Colonic mucosa (tissue), 4 donors: Measurements from ENCODE around the gene CMTM5. TPM values are rescaled to one million over a fixed set of nuclear protein-coding genes. Genes with fewer than 3 reads are reported as not detected.
A peak's percentile ranks its signal among the peaks of the same experiment; 100 is the strongest.

Source experiments
- DNase-seq: peaks from one replicate; pipeline ENCODE4 v3.0.0-alpha.2; 2020
- H3K27ac ChIP-seq: fragments of 200-600 bp; one replicate; pipeline ENCODE4 v1.8.0; 2021
- H3K27me3 ChIP-seq: fragments of 200-600 bp; one replicate; pipeline ENCODE4 v1.8.0; 2021
- H3K36me3 ChIP-seq: fragments of 200-600 bp; one replicate; pipeline ENCODE4 v1.8.0; 2021
- H3K4me1 ChIP-seq: fragments of 200-600 bp; one replicate; pipeline ENCODE4 v1.8.0; 2021; ENCODE audit warnings: mild to moderate bottlenecking
- H3K4me3 ChIP-seq: fragments of 200-600 bp; one replicate; pipeline ENCODE4 v1.8.0; 2021
- H3K9ac ChIP-seq, 2 donors: one replicate each; pipeline ENCODE4 v1.7.0; 2013; ENCODE audit warnings: control low read depth in 2 of 2, low read depth in 2 of 2, low read length in 2 of 2
- H3K9me3 ChIP-seq: fragments of 200-600 bp; one replicate; pipeline ENCODE4 v1.8.0; 2021
- CTCF ChIP-seq: fragments of 200-600 bp; IDR thresholded peaks from one replicate; pipeline ENCODE4 v1.8.0; 2022; ENCODE audit warnings: antibody characterized with exemption, mild to moderate bottlenecking
- intact Hi-C: fragments of 100-400 bp; cut with DNase I; formaldehyde crosslinking; loops from one replicate; pipeline ENCODE4 v1.14.1; 2022
- total RNA-seq, 2 donors: library from RNA; stranded (reverse); fragmentation: NEBNext Ultra II Directional in 1 of 2; extraction: Animal tissue kit (Norgen Biotek cat#: 25700) in 1 of 2; gene quantifications; one replicate each; pipeline ENCODE4 v1.2.1, GENCODE V29; 2021
- donor health status: healthy.
- donor health status: DM: no; HTN: no; CAD: no.
- donor health status: DM: no; HTN: no; CAD: no.

The CMTM5 gene, protein sequence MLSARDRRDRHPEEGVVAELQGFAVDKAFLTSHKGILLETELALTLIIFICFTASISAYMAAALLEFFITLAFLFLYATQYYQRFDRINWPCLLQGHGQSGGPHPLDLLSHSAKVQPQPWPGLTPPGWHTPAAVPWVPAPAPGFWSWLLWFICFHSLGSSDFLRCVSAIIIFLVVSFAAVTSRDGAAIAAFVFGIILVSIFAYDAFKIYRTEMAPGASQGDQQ
- under 1 TPM; 0.40 to 0.66 TPM for total RNA-seq

GRCh38 chr14:23376482-23377197, at the start of gene CMTM5:
TSS of gene CMTM5 (plus strand) at chr14:23377046. CDS start at chr14:23377252, 206 bp downstream.
- H3K36me3 ChIP-seq, result no peaks in the 10 kb centered on the region
- no peak within 1 kb of the TSS for H3K27ac ChIP-seq
- no peaks in the 10 kb centered on the region for H3K4me1 ChIP-seq
- TF ChIP-seq CTCF, result no peak
- H3K9ac ChIP-seq, result no peak within 1 kb of the TSS
- H3K9me3 ChIP-seq, result no peaks in the 10 kb centered on the region
- DNase-seq, result no peak
- intact Hi-C loops, result no loop called here
- H3K4me3 ChIP-seq, result no peak within 1 kb of the TSS
- H3K27me3 ChIP-seq, result no peaks in the 10 kb centered on the region

GRCh38 chr14:23327947-23328744, 48.7 kb upstream of the CMTM5 start:
- Histone ChIP-seq H3K27me3 (no peaks in the 10 kb centered on the region), H3K36me3 (peaks cover 10% of the 10 kb centered on the region), H3K4me3 (no peak overlapping the region), H3K27ac (no peak overlapping the region), H3K9me3 (no peaks in the 10 kb centered on the region), H3K4me1 (no peaks in the 10 kb centered on the region), H3K9ac (no peak overlapping the region)
- TF ChIP-seq CTCF, result peak; percentile 90
- intact Hi-C loops, result loop anchor here (5.0 to 10.0 kb wide), 4 partner anchors 54 to 147 kb away; no protein-coding TSS in a partner anchor
- DNase-seq, result peak; percentile 79

- no peaks in the 10 kb centered on the region for H3K9me3 ChIP-seq
- no peaks in the 10 kb centered on the region for H3K27me3 ChIP-seq
- H3K9ac ChIP-seq, result no peak overlapping the region
- H3K27ac ChIP-seq, result no peak overlapping the region
- no peak overlapping the region for H3K4me3 ChIP-seq
- H3K4me1 ChIP-seq, result no peaks in the 10 kb centered on the region
- DNase-seq, result peak; percentile 3
- H3K36me3 ChIP-seq, result no peaks in the 10 kb centered on the region
- intact Hi-C loops, result no loop called here
- TF ChIP-seq CTCF, result no peak
Measured at GRCh38 chr14:23335623-23336022, 41.2 kb upstream of the CMTM5 start.

DNA sequence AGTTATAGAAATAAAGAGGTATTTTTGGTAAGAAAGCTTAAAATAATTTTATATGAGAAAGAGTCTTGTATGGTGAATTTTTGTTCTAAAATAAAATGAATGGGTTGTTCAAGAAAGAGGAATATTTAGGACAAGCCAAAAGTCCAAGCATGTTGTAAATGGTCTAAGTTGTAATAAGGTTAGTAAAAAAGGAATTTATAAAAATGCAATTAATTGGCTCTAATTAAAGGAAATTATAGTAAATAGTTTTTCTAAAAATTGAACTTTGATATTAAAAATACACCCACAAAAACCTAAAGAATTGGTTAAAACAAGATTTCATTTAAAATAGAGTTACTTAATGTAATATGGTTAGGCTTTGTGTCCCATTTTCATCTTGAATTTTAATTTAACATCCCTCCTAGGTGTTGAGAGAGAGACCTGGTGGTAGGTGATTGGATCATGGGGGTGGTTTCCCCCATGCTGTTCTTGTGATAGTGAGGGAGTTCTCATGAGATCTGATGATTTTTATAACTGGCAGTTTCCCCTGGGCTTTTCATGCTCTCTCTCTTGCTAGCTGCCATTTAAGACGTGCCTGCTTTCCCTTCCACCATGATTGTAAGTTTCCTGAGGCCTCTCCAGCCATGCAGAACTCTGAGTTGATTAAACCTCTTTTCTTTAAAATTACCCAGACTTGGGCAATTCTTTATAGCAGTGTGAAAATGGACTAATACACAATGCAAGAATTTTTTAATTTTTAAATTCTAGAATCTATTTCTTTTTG, 37.2 kb upstream of the CMTM5 start:
- Histone ChIP-seq H3K9ac (no peak overlapping the region), H3K27me3 (no peaks in the 10 kb centered on the region), H3K36me3 (no peaks in the 10 kb centered on the region), H3K4me1 (no peaks in the 10 kb centered on the region), H3K9me3 (no peaks in the 10 kb centered on the region), H3K4me3 (no peak overlapping the region), H3K27ac (no peak overlapping the region)
- intact Hi-C loops, result no loop called here
- no peak for DNase-seq
- TF ChIP-seq CTCF, result no peak

DNA sequence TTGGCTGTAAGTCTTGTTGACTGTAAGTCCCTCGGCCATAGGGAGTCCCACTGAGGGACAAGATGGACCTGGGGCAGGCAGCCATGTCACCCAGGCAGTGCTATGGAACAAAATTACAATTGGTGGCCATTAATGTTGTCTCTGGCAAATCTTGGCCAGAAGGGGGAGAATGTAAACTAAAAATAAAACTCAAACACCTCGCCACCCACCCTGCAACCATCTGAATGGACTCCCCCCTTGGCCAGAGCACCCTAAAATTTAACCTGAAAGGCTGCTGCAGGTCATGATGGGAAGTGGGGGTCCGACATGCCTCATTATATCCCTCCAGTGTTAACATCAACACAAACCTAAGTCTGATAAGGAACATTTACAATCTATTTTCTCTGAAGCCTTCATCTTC, 32.4 kb upstream of the CMTM5 start:
- intact Hi-C loops, result no loop called here
- Histone ChIP-seq H3K36me3 (no peaks in the 10 kb centered on the region), H3K9ac (no peak overlapping the region), H3K27ac (no peak overlapping the region), H3K27me3 (no peaks in the 10 kb centered on the region), H3K4me3 (no peak overlapping the region), H3K9me3 (no peaks in the 10 kb centered on the region), H3K4me1 (no peaks in the 10 kb centered on the region)
- no peak for DNase-seq
- TF ChIP-seq CTCF, result no peak
